Left lung (tissue), 10 donors: ENCODE measurements around the gene U2SURP. TPM values are rescaled to one million over a fixed set of nuclear protein-coding genes. Genes with fewer than 3 reads are reported as not detected.

Source experiments
- ATAC-seq: fragments of 200-7000 bp; cut with Tn5 transposase; one replicate; pipeline ENCODE4 v1.9.1; 2020; ENCODE audit warnings: moderate library complexity
- DNase-seq, 4 donors: peaks; one replicate each; pipeline ENCODE4 v3.0.0-alpha.2; 2013 to 2020
- H3K27ac ChIP-seq, 2 donors: fragments of 200-600 bp; sonication (generic) in 1 of 2; one replicate each; pipeline versions ENCODE4 v1.5.0 to v1.8.0; 2020 to 2021
- H3K27me3 ChIP-seq, 2 donors: fragments of 200-600 bp; sonication (generic) in 1 of 2; one replicate each; pipeline versions ENCODE4 v1.5.0 to v1.8.0; 2020 to 2021
- H3K36me3 ChIP-seq, 2 donors: fragments of 200-600 bp; sonication (generic) in 1 of 2; one replicate each; pipeline versions ENCODE4 v1.5.0 to v1.8.0; 2020 to 2021
- H3K4me1 ChIP-seq, 2 donors: fragments of 200-600 bp; one replicate each; pipeline ENCODE4 v1.8.0; 2021
- H3K4me3 ChIP-seq, 2 donors: fragments of 200-600 bp; sonication (generic) in 1 of 2; one replicate each; pipeline versions ENCODE4 v1.5.0 to v1.8.0; 2020 to 2021; ENCODE audit warnings: mild to moderate bottlenecking in 1 of 2
- H3K9me3 ChIP-seq, 2 donors: fragments of 200-600 bp; sonication (generic) in 1 of 2; one replicate each; pipeline versions ENCODE4 v1.5.0 to v1.8.0; 2020 to 2021
- intact Hi-C, 2 donors: fragments of 100-400 bp; cut with DNase I; formaldehyde crosslinking; loops; one replicate each; pipeline versions ENCODE4 v1.11.2 to v1.14.2; 2022
- polyA plus RNA-seq, 6 donors: library from polyadenylated mRNA; unstranded; fragments of 120-200 nt; gene quantifications; one replicate each; pipeline ENCODE4 v1.2.1, GENCODE V29; 2013; ENCODE audit not compliant: insufficient read length in 6 of 6
- total RNA-seq, 2 donors: library from RNA; stranded (reverse); fragmentation: NEBNext Ultra II Directional; extraction: Animal tissue kit (Norgen Biotek cat#: 25700); gene quantifications; one replicate each; pipeline ENCODE4 v1.2.1, GENCODE V29; 2021
- TF ChIP-seq, protein P1 (sequence below), 2 donors: fragments of 200-600 bp; sonication (generic) in 1 of 2; IDR thresholded peaks; one replicate each; pipeline versions ENCODE4 v1.5.0 to v1.8.0; 2021; ENCODE audit warnings: antibody characterized with exemption in 2 of 2
- donor health status: DM: no; HTN: yes; CAD: no.
- donor health status: DM: no; HTN: no; CAD: no.

Gene U2SURP
- total and polyA plus RNA-seq, 8 donors: 54.3 to 223 (median 180) TPM

DNA sequence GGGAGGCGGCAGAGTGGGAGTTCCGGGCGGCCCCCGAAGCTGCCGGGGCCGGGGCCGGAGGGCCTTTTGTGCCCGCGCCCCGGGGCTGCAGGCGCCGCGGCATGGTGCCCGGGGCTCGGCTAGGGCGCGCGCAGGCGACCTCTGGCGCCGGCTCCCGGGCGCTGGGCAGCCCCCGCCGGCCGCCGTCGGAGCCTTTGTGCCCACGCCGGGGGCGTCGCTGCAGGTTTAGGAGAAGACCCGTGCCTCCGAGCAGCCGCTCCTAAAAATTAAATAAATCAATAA is 38.2 kb upstream of the U2SURP start:
- no peak for ATAC-seq
- Histone ChIP-seq H3K4me3 (peak overlapping the region; percentile 45 to 46), H3K27ac (no peak overlapping the region), H3K36me3 (no peaks in the 10 kb centered on the region), H3K27me3 (peaks cover 51 to 87% of the 10 kb centered on the region in 2 donors), H3K9me3 (no peaks in the 10 kb centered on the region), H3K4me1 (peaks cover 0 to 12% of the 10 kb centered on the region in 2 donors)
- intact Hi-C loops: no loop called here
- TF ChIP-seq, protein P1, sequence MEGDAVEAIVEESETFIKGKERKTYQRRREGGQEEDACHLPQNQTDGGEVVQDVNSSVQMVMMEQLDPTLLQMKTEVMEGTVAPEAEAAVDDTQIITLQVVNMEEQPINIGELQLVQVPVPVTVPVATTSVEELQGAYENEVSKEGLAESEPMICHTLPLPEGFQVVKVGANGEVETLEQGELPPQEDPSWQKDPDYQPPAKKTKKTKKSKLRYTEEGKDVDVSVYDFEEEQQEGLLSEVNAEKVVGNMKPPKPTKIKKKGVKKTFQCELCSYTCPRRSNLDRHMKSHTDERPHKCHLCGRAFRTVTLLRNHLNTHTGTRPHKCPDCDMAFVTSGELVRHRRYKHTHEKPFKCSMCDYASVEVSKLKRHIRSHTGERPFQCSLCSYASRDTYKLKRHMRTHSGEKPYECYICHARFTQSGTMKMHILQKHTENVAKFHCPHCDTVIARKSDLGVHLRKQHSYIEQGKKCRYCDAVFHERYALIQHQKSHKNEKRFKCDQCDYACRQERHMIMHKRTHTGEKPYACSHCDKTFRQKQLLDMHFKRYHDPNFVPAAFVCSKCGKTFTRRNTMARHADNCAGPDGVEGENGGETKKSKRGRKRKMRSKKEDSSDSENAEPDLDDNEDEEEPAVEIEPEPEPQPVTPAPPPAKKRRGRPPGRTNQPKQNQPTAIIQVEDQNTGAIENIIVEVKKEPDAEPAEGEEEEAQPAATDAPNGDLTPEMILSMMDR (IDR thresholded peaks at IDR 0.05): no peak
- no peak for DNase-seq

DNA sequence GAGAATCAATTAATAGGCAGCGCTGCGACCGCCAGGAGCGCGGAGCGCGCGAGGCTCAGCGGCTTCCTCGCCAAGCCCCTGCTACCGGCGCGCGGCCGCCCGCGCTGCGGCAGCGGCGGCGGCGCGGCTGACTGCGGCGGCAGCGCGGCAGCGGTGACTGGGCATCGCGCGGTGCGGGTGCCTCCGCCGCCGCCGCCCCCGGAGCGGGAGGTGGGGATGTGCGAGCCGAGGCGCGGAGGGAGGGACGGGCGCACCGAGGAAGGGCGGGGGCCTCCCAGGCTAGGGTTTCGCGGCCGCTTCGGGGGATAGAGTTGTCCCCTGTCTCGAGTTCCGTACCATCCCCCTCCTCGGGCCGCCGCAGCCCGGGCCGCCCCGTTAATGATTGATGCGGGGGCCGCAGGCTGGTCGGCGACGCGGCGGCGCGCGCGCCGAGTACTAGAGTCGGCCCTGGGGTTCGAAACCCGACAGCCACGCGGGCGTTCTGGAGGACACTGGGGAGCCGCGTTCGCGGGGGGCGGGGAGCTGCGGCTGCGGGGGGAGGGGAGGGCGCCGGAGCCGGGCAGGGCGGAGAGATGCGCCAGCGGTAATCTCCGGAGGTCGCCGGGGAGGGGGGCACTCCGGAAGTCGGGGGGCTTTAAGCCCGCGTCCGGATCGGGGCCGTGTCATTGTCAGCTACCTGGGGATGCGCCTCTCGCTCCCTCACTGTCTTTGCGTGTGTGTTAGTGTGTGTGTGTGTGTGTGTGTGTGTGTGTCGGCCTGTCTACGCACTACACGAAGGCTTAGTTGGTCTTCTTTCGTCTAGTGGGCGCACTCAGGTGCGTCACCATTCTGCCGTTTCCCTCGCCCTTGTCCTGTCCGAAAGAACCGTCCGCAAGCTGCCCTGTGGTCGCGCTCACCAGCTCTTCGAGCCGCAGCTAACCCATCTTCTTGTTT is 37.6 kb upstream of the U2SURP start, which contains the start of gene PAQR9:
TSS of gene PAQR9 (minus strand) at position 159 of the 933 bp plus-strand sequence. CDS start 338 bp downstream, outside the sequence.
- peak in 2 of 4 donors; percentile 30 to 83 for DNase-seq
- Histone ChIP-seq H3K27ac (no peak within 1 kb of the TSS), H3K27me3 (peaks cover 51 to 81% of the 10 kb centered on the region in 2 donors), H3K4me1 (peaks cover 0 to 12% of the 10 kb centered on the region in 2 donors), H3K4me3 (peak within 1 kb of the TSS; percentile 45 to 46), H3K9me3 (no peaks in the 10 kb centered on the region), H3K36me3 (no peaks in the 10 kb centered on the region)
- ATAC-seq: peak; percentile 62
- intact Hi-C loops: no loop called here
- TF ChIP-seq, protein P1 (IDR thresholded peaks at IDR 0.05): no peak

DNA sequence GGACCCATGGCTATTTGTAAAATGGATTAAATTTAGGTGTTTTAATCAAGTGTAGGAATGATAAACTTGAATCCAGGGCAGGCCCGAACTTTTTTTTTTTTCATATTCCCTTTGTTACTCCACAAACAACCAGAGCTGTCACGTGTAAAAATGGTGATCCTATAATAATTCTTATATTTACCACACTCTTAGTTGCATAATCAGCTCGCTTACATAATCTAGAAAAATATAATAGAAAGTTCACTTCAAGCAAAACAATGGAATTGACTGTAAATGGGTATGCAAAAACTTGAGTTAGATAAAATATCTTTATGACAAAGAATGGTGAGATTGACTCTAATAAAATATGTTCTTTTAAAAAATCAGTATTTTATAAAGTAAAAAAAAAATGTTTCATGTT is 35.8 kb upstream of the U2SURP start:
- Histone ChIP-seq H3K27me3 (peaks cover 45 to 68% of the 10 kb centered on the region in 2 donors), H3K4me1 (peaks cover 0 to 12% of the 10 kb centered on the region in 2 donors), H3K9me3 (no peaks in the 10 kb centered on the region), H3K4me3 (no peak overlapping the region), H3K27ac (no peak overlapping the region), H3K36me3 (no peaks in the 10 kb centered on the region)
- intact Hi-C loops: no loop called here
- TF ChIP-seq, protein P1 (IDR thresholded peaks at IDR 0.05): no peak
- DNase-seq: no peak
- no peak for ATAC-seq

DNA sequence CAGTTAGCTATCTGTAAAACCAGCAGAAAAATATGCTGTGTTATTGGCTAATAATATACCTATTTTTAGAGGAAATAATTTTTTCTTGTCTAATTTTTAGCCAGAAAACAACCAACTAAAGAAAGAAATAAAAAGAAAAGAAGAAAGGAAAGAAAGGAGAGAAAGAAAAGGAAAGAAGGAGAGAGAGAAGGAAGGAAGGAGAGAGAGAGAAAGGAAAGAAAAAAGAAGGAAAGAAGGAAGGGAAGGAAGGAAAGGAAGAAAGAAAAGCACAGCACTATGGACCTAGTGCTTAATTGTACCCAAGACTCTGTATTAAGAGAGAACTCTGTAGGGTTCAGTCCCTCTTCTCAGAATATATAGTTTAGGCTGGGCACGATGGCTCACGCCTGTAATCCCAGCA is 34.6 kb upstream of the U2SURP start:
- Histone ChIP-seq H3K27me3 (peaks cover 34 to 55% of the 10 kb centered on the region in 2 donors), H3K9me3 (no peaks in the 10 kb centered on the region), H3K4me1 (peaks cover 0 to 12% of the 10 kb centered on the region in 2 donors), H3K27ac (no peak overlapping the region), H3K4me3 (no peak overlapping the region), H3K36me3 (no peaks in the 10 kb centered on the region)
- TF ChIP-seq, protein P1 (IDR thresholded peaks at IDR 0.05): no peak
- intact Hi-C loops: no loop called here
- ATAC-seq (no peak), DNase-seq (no peak)

DNA sequence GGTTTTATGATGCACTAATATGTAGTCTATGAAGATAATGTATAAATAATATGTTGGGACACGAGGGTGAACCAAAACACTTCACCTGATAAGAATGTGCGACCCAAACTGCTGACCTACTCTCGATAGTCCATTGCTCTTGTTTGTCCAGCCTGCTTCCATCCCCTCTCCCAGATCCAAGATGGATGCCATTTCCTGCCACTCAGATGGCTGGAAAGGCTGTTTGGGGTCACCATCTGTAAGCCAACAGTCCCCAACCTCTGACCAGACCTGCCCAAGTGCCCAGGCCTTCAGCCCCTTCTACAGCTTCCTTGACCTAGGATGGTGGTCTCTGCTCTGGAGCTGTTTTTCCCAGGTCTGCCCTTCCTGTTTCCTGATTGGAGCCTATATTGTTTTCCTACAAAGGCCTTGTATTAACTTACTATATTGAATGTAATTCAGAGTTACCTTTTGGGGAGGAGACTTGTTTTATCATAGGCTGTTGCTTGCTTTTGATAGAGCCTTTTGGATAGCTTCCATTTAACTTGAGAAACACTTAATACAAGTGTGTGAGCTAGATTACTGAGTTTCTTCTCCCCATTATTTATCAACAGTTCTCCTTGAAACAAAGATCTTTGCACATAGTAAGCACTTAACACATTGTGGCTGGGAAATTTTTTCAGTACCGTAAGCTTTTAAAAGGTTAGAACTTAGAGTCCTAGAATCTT is 32.9 kb upstream of the U2SURP start:
- no peaks in the 10 kb centered on the region for H3K9me3 ChIP-seq
- ATAC-seq: no peak
- no peak for DNase-seq
- peaks cover 18 to 39% of the 10 kb centered on the region in 2 donors for H3K27me3 ChIP-seq
- intact Hi-C loops: no loop called here
- TF ChIP-seq, protein P1 (IDR thresholded peaks at IDR 0.05): no peak
- H3K27ac ChIP-seq: no peak overlapping the region
- peaks cover 0 to 5% of the 10 kb centered on the region in 2 donors for H3K4me1 ChIP-seq
- no peaks in the 10 kb centered on the region for H3K36me3 ChIP-seq
- no peak overlapping the region for H3K4me3 ChIP-seq
